T-helper 9 cell (primary cell): ENCODE results near the gene RECQL.
"Not testable (repeated sequence)": the region's sequence is repeated elsewhere in the genome, so short reads cannot be mapped to it uniquely, and the experiment has no call there.

Source experiments
- DNase-seq: peaks from one replicate; pipeline ENCODE4 v3.0.0-alpha.2; 2020

Gene RECQL

GRCh38 chr12:21419009-21419699, 82.3 kb downstream of the RECQL start:
- not testable (repeated sequence) for DNase-seq
